ENCODE data around the gene CHRDL2.

GRCh38 chr11:74723511-74723910 lies 7.7 kb downstream of the CHRDL2 start:
- TF ChIP-seq SMC3 (IDR thresholded peaks at IDR 0.05) (no peak), CTCF (IDR thresholded peaks at IDR 0.05) (no peak), CBX8 (IDR thresholded peaks at IDR 0.05) (no peak), HDAC2 (IDR thresholded peaks at IDR 0.05) (no peak), REST (IDR thresholded peaks at IDR 0.05) (no peak), ESRRA (IDR thresholded peaks at IDR 0.05; ENCODE audit: borderline replicate concordance, low read length) (no peak), TFCP2L1 (CRISPR knock-in tag; IDR thresholded peaks at IDR 0.05) (no peak), RAD21 (conservative IDR thresholded peaks at IDR 0.05 in 1 of 2, IDR thresholded peaks at IDR 0.05 in 1 of 2) (no peak)

Data from A549 (cell line).